Parathyroid adenoma (tissue), 2 donors: ENCODE data around the gene LMOD1.

ENCODE experiments used
- H2AFZ ChIP-seq: fragments of 300-600 bp; sonication (generic); one replicate; pipeline ENCODE4 v1.7.0; 2017; ENCODE audit warnings: antibody characterized with exemption, mild to moderate bottlenecking
- H3K27ac ChIP-seq: fragments of 300-600 bp; sonication (generic); one replicate; pipeline ENCODE4 v1.7.0; 2017
- H3K27me3 ChIP-seq: fragments of 300-600 bp; sonication (generic); one replicate; pipeline ENCODE4 v1.7.0; 2017; ENCODE audit warnings: low read length; ENCODE audit not compliant: control insufficient read depth, insufficient read depth
- H3K36me3 ChIP-seq: fragments of 300-600 bp; sonication (generic); one replicate; pipeline ENCODE4 v1.7.0; 2017; ENCODE audit warnings: low read length; ENCODE audit not compliant: control insufficient read depth, insufficient read depth
- H3K4me1 ChIP-seq: fragments of 300-600 bp; sonication (generic); one replicate; pipeline ENCODE4 v1.7.0; 2017; ENCODE audit warnings: control low read depth
- H3K4me2 ChIP-seq: fragments of 300-600 bp; sonication (generic); one replicate; pipeline ENCODE4 v1.7.0; 2017; ENCODE audit warnings: low read length
- H3K4me3 ChIP-seq: fragments of 300-600 bp; sonication (generic); one replicate; pipeline ENCODE4 v1.7.0; 2017; ENCODE audit warnings: low read depth, low read length
- H3K79me2 ChIP-seq: fragments of 300-600 bp; sonication (generic); one replicate; pipeline ENCODE4 v1.7.0; 2017; ENCODE audit warnings: control low read depth
- H3K9ac ChIP-seq: fragments of 300-600 bp; sonication (generic); one replicate; pipeline ENCODE4 v1.7.0; 2017; ENCODE audit warnings: mild to moderate bottlenecking
- H3K9me3 ChIP-seq: fragments of 300-600 bp; sonication (generic); one replicate; pipeline ENCODE4 v1.7.0; 2017; ENCODE audit warnings: low read length; ENCODE audit not compliant: control insufficient read depth
- TF ChIP-seq, protein P1 (sequence below): fragments of 300-600 bp; sonication (generic); IDR thresholded peaks from one replicate; pipeline ENCODE4 v1.7.0; 2017; ENCODE audit warnings: antibody characterized with exemption, mild to moderate bottlenecking
- donor health status: primary hyperparathyroidism.

LMOD1 gene

DNA sequence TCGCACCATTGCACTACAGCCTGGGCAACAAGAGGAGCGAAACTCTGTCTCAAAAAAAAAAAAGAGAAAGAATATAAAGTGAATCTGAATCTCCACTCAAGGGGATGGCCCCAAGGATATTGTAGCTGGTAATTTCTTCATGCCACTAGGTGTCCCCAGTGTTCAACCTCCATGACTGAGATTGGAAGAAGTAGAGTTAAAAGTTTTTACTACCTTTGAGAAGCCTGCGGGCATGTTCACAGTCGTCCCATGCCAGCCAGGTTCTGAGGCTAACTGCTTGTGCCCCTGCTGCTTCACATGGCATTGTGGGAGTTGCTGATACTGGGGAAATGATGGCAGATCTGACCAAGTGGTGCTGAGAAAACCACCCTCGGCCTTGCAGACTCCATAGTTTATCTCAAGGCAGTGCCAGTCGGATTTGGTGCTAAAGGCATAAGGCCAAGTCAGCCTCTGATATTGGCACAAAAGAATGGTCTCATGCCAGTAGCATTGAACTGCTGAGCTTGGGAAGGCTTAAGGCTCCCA lies 68.4 kb downstream of the LMOD1 start:
- no peaks in the 10 kb centered on the region for H3K36me3 ChIP-seq
- no peaks in the 10 kb centered on the region for H3K79me2 ChIP-seq
- H2AFZ ChIP-seq = peak overlapping the region; percentile 29
- H3K9me3 ChIP-seq = no peaks in the 10 kb centered on the region
- no peaks in the 10 kb centered on the region for H3K4me1 ChIP-seq
- H3K27ac ChIP-seq = no peak overlapping the region
- H3K4me2 ChIP-seq = no peak overlapping the region
- no peak overlapping the region for H3K9ac ChIP-seq
- TF ChIP-seq, protein P1, sequence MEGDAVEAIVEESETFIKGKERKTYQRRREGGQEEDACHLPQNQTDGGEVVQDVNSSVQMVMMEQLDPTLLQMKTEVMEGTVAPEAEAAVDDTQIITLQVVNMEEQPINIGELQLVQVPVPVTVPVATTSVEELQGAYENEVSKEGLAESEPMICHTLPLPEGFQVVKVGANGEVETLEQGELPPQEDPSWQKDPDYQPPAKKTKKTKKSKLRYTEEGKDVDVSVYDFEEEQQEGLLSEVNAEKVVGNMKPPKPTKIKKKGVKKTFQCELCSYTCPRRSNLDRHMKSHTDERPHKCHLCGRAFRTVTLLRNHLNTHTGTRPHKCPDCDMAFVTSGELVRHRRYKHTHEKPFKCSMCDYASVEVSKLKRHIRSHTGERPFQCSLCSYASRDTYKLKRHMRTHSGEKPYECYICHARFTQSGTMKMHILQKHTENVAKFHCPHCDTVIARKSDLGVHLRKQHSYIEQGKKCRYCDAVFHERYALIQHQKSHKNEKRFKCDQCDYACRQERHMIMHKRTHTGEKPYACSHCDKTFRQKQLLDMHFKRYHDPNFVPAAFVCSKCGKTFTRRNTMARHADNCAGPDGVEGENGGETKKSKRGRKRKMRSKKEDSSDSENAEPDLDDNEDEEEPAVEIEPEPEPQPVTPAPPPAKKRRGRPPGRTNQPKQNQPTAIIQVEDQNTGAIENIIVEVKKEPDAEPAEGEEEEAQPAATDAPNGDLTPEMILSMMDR = peak; percentile 44
- H3K4me3 ChIP-seq = no peak overlapping the region
- no peaks in the 10 kb centered on the region for H3K27me3 ChIP-seq

DNA sequence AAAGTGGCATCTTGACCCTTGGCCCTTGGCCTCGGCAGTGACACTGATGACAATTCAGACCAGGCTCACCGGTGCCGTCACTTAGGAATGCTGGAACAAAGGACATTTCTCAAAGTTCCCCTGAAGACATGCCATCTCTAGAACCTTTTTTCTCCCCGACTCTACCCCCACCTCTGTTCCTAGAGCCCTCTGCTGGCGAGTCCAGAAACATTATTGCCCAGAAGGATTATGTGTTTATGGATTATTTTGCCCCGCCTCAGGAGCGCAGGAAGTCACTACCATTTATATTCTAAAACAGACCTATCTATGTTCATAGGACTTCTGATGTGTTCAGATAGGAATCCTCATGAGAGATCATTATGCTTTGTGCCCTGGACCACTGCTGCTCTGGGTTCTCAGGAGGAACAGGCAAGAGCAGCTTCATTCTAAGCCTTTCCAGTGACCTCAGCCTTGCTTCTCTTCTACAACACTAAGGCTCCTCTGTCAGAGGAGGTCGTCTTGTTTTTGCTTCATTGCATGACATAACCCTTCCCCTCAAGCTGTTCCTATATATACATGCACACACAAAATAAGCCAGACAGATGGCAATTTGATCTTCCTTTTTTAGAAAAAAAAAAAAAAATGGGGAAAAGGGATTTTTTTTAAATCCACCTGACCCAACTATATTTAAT lies 70.1 kb downstream of the LMOD1 start:
- no peaks in the 10 kb centered on the region for H3K36me3 ChIP-seq
- H3K79me2 ChIP-seq = no peaks in the 10 kb centered on the region
- H3K27ac ChIP-seq = no peak overlapping the region
- TF ChIP-seq, protein P1 = no peak
- no peaks in the 10 kb centered on the region for H3K4me1 ChIP-seq
- H3K4me3 ChIP-seq = no peak overlapping the region
- H3K9ac ChIP-seq = no peak overlapping the region
- H3K27me3 ChIP-seq = no peaks in the 10 kb centered on the region
- no peak overlapping the region for H2AFZ ChIP-seq
- H3K4me2 ChIP-seq = no peak overlapping the region
- H3K9me3 ChIP-seq = no peaks in the 10 kb centered on the region

DNA sequence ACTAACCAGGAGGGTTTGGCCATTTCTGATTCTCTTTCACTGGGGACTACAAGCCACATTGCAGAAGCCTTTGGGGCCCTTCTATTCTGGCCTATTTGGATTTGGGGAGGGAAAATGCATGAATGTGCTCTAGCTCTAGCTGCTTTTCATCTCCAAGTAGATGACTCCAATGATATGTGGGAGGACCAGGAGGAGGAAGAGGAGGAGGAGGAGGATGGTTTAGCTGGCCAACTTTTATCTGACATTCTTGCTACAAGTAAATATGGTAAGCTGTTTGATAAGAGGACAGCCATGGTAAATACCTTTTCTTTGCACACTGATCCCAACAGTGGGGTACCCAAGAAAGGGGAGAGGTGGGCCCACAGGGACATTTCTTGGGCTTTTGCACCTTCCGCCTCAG lies 71.7 kb downstream of the LMOD1 start:
- Histone ChIP-seq H3K27me3 (no peaks in the 10 kb centered on the region), H3K79me2 (no peaks in the 10 kb centered on the region), H3K9me3 (no peaks in the 10 kb centered on the region), H3K9ac (no peak overlapping the region), H3K36me3 (no peaks in the 10 kb centered on the region), H2AFZ (no peak overlapping the region), H3K27ac (no peak overlapping the region), H3K4me2 (no peak overlapping the region), H3K4me3 (no peak overlapping the region), H3K4me1 (no peaks in the 10 kb centered on the region)
- TF ChIP-seq, protein P1 = no peak

- no peaks in the 10 kb centered on the region for H3K36me3 ChIP-seq
These were observed 76.0 kb downstream of the LMOD1 start for GRCh38 chr1:201870397-201870796.

More at GRCh38 chr1:201870397-201870796, 76.0 kb downstream of the LMOD1 start:
- Histone ChIP-seq H3K4me3 (no peak overlapping the region), H3K9ac (no peak overlapping the region), H3K4me2 (no peak overlapping the region), H3K4me1 (no peaks in the 10 kb centered on the region), H3K9me3 (no peaks in the 10 kb centered on the region), H3K79me2 (no peaks in the 10 kb centered on the region), H3K27ac (no peak overlapping the region), H3K27me3 (no peaks in the 10 kb centered on the region), H2AFZ (no peak overlapping the region)
- TF ChIP-seq, protein P1 = no peak
